ENCODE measurements around the gene ZAP70. TPM values are rescaled to one million over a fixed set of nuclear protein-coding genes. Genes with fewer than 3 reads are reported as not detected.

Gene ZAP70
- total and polyA plus RNA-seq, 8 donors: 1.1 to 78.2 (median 4.1) TPM

- intact Hi-C loops (cut with DNase I; ENCODE audit: low total_unique reads): no loop called here
- TF ChIP-seq POLR2A (IDR thresholded peaks at IDR 0.05) (no peak), CTCF (IDR thresholded peaks at IDR 0.05) (no peak)
- Histone ChIP-seq H3K9me3 (no peaks in the 10 kb centered on the region), H3K36me3 (no peaks in the 10 kb centered on the region), H3K27me3 (no peaks in the 10 kb centered on the region), H3K4me3 (no peak overlapping the region), H3K4me1 (no peaks in the 10 kb centered on the region), H3K27ac (no peak overlapping the region)
- WGBS, 5 donors: 80 to 87% (median 83%) methylated on average over 19 to 21 of the region's 21 CpGs
- DNase-seq: no peak
Measured at GRCh38 chr2:97716695-97717612, 3.6 kb downstream of the ZAP70 start.

- DNase-seq: no peak
- intact Hi-C loops (cut with DNase I; ENCODE audit: low total_unique reads): no loop called here
- Histone ChIP-seq H3K4me1 (no peaks in the 10 kb centered on the region), H3K27ac (no peak overlapping the region), H3K27me3 (no peaks in the 10 kb centered on the region), H3K4me3 (no peak overlapping the region), H3K36me3 (no peaks in the 10 kb centered on the region), H3K9me3 (no peaks in the 10 kb centered on the region)
- TF ChIP-seq EP300 (IDR thresholded peaks at IDR 0.05) (no peak), CTCF (IDR thresholded peaks at IDR 0.05) (no peak), POLR2A (IDR thresholded peaks at IDR 0.05) (no peak)
- WGBS, 5 donors: 45 to 69% (median 54%) methylated on average over 2 to 3 of the region's 3 CpGs
Measured at GRCh38 chr2:97717613-97717995, 4.2 kb downstream of the ZAP70 start.

- TF ChIP-seq POLR2AphosphoS5 (IDR thresholded peaks at IDR 0.05) (no peak), POLR2A (IDR thresholded peaks at IDR 0.05) (no peak), EP300 (IDR thresholded peaks at IDR 0.05) (no peak), CTCF (IDR thresholded peaks at IDR 0.05) (no peak)
- intact Hi-C loops (cut with DNase I; ENCODE audit: low total_unique reads): no loop called here
- H3K4me1 ChIP-seq: no peaks in the 10 kb centered on the region
- DNase-seq: peak; percentile 39 to 57
- H3K4me3 ChIP-seq: no peak overlapping the region
- no peaks in the 10 kb centered on the region for H3K27me3 ChIP-seq
- H3K9me3 ChIP-seq: no peaks in the 10 kb centered on the region
- WGBS, 5 donors: 66 to 81% (median 74%) methylated on average over 18 to 21 of the region's 21 CpGs
- no peaks in the 10 kb centered on the region for H3K36me3 ChIP-seq
- H3K27ac ChIP-seq: no peak overlapping the region
Measured at GRCh38 chr2:97718051-97718882, 4.9 kb downstream of the ZAP70 start.

- H3K27ac ChIP-seq: peak overlapping the region in 1 of 5 donors; percentile 1
- H3K36me3 ChIP-seq: no peaks in the 10 kb centered on the region
- intact Hi-C loops (cut with DNase I; ENCODE audit: low total_unique reads): no loop called here
- H3K27me3 ChIP-seq: peaks cover 0 to 4% (median 0%) of the 10 kb centered on the region in 3 donors
- no peak overlapping the region for H3K4me3 ChIP-seq
- no peaks in the 10 kb centered on the region for H3K4me1 ChIP-seq
- 44 to 80% (median 74%) methylated on average over 3 of the region's 3 CpGs for WGBS, 5 donors
- TF ChIP-seq CTCF (IDR thresholded peaks at IDR 0.05): no peak
- TF ChIP-seq EP300 (IDR thresholded peaks at IDR 0.05): no peak
- TF ChIP-seq POLR2A (IDR thresholded peaks at IDR 0.05): no peak
- TF ChIP-seq POLR2AphosphoS5 (IDR thresholded peaks at IDR 0.05): no peak
- no peak for DNase-seq
- no peaks in the 10 kb centered on the region for H3K9me3 ChIP-seq
Measured at GRCh38 chr2:97718942-97719341, 5.6 kb downstream of the ZAP70 start.
